ENCODE measurements around the gene HM13. TPM values are rescaled to one million over a fixed set of nuclear protein-coding genes. Genes with fewer than 3 reads are reported as not detected.

HM13 gene
- total RNA-seq, 1 experiment from 2014 or later, result 103 TPM

DNA sequence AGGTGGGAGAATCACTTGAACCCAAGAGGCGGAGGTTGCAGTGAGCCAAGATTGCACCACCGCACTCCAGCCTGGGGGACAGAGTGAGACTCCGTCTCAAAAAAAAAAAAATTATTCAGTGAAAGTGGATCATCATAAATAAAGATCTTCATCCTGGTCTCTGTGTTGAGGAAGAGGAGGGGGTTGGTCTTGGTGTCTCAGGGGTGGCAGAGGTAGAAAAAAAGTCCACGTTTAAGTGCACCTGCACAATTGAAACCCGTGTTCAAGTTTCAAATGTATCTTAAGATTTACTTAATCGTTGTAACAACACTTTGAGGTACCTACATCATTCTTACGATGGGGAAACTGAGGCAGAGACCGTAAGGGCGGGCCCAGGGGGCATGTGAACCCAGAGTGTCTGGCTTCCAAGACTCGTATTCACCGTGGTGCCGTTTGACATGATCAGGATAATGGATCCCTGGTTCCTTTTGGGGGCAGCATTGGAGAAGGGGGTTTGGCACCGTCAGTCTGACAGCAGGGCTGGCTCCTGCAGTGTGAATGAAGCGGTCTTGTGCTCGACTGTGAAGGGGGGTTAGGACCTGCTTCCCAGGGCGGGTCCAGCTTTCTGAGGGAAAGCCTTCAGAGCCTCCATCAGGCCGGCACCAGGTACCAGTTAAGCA lies 57.9 kb downstream of the HM13 start (continued):
- peak; percentile 56; the same call in 1 of the 2 replicates for TF ChIP-seq ZMAT4 (CRISPR knock-in tag; IDR thresholded peaks at IDR 0.05)
- no peak for TF ChIP-seq HMGXB4 (CRISPR knock-in tag; IDR thresholded peaks at IDR 0.05)
- TF ChIP-seq GABPB1 (CRISPR knock-in tag; IDR thresholded peaks at IDR 0.05), result no peak
- no peak for TF ChIP-seq ETV6 (CRISPR knock-in tag; IDR thresholded peaks at IDR 0.05)
- 0 out of 2 replicates have a peak, but pooled peaks have one; percentile 47 for TF ChIP-seq CREB1 (CRISPR knock-in tag; IDR thresholded peaks at IDR 0.05)
- TF ChIP-seq SMAD3 (CRISPR knock-in tag; IDR thresholded peaks at IDR 0.05; ENCODE audit: borderline replicate concordance), result no peak
- no peak for TF ChIP-seq NR3C1 (CRISPR knock-in tag; conservative IDR thresholded peaks at IDR 0.05; ENCODE audit: low read depth)
- no peak for TF ChIP-seq EMX1 (CRISPR knock-in tag; IDR thresholded peaks at IDR 0.05)
- TF ChIP-seq E2F4 (CRISPR knock-in tag; IDR thresholded peaks at IDR 0.05; ENCODE audit: borderline replicate concordance, low read depth), result no peak
- TF ChIP-seq, protein P1, sequence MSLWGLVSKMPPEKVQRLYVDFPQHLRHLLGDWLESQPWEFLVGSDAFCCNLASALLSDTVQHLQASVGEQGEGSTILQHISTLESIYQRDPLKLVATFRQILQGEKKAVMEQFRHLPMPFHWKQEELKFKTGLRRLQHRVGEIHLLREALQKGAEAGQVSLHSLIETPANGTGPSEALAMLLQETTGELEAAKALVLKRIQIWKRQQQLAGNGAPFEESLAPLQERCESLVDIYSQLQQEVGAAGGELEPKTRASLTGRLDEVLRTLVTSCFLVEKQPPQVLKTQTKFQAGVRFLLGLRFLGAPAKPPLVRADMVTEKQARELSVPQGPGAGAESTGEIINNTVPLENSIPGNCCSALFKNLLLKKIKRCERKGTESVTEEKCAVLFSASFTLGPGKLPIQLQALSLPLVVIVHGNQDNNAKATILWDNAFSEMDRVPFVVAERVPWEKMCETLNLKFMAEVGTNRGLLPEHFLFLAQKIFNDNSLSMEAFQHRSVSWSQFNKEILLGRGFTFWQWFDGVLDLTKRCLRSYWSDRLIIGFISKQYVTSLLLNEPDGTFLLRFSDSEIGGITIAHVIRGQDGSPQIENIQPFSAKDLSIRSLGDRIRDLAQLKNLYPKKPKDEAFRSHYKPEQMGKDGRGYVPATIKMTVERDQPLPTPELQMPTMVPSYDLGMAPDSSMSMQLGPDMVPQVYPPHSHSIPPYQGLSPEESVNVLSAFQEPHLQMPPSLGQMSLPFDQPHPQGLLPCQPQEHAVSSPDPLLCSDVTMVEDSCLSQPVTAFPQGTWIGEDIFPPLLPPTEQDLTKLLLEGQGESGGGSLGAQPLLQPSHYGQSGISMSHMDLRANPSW (CRISPR knock-in tag; conservative IDR thresholded peaks at IDR 0.05; ENCODE audit: low read depth), result no peak
- TF ChIP-seq, protein P2, sequence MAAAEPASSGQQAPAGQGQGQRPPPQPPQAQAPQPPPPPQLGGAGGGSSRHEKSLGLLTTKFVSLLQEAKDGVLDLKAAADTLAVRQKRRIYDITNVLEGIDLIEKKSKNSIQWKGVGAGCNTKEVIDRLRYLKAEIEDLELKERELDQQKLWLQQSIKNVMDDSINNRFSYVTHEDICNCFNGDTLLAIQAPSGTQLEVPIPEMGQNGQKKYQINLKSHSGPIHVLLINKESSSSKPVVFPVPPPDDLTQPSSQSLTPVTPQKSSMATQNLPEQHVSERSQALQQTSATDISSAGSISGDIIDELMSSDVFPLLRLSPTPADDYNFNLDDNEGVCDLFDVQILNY (CRISPR knock-in tag; IDR thresholded peaks at IDR 0.05), result no peak
- no peak for TF ChIP-seq ZNF416 (CRISPR knock-in tag; IDR thresholded peaks at IDR 0.05)
- TF ChIP-seq MYBL2 (CRISPR knock-in tag; IDR thresholded peaks at IDR 0.05), result 0 out of 2 replicates have a peak, but pooled peaks have one; percentile 66
- TF ChIP-seq JAZF1 (CRISPR knock-in tag; IDR thresholded peaks at IDR 0.05), result no peak

DNA sequence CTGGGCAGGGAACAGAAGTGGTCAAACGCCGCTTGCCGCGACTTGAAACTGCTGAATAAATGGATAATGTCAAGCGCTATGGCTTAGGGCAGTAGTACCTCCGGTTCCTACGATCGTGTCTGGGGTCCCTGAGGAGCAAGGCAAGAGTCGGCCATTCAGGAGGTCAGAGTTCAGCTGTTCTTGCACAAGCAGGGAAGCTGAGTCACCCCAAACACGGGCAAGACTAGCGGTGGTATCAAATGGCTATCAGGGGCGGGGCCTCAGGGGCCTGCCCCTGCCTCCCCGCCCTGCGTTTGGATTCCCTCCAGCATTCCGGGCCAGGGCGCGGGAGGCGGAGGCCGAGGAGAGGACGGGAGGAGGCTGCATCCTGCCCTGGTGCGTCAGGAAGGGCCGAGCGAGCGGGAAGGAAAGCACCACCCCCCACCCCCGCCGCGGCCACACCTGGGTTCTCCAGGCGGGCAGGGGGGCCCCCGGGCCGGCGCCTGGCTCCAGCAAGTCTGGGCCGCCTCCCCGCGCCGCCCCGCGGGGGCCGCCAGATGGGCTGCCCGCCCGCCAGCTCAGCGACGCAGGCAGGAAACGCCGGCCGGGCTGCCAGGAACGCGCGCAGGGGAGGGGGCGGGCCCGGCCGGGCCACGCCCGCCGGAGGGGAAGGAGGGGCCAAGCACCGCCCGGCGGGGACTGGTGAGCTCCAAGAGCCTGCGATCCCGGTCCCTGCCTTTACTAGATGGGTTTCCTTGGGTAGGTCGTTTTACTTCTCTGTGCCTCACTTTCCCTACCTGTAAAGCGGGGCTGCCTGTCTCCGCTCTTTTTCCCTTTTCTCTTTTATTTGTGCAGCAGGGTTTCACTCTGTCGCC lies 58.7 kb downstream of the HM13 start:
- Mint-ChIP-seq H3K27me3 (ENCODE audit: low read depth) (no peaks in the 10 kb centered on the region; the same call in 1 of the 2 replicates), H3K4me3 (peak overlapping the region; percentile 83), H3K4me1 (peaks cover 60% of the 10 kb centered on the region), H3K9me3 (no peaks in the 10 kb centered on the region), H3K36me3 (peaks cover 6% of the 10 kb centered on the region), H3K27ac (peak overlapping the region; percentile 97)
- CTCF ChIA-PET, result interaction anchor here (0.6 to 15.0 kb wide), 12 partner anchors 13 to 169 kb away, joined by 3 to 927 read pairs (median 6); partner anchors contain the start of genes BCL2L1 and ID1
- peak; percentile 82 for ATAC-seq
- POLR2A ChIA-PET, result interaction anchor here (0.6 to 5.2 kb wide), 14 partner anchors 10 to 1604 kb away, joined by 3 to 73 read pairs (median 8); partner anchors contain the start of gene ID1
- DNase-seq (ENCODE audit: low spot score), result peak; percentile 94
- no peak for TF ChIP-seq MYBL2 (CRISPR knock-in tag; IDR thresholded peaks at IDR 0.05)
- TF ChIP-seq, protein P2 (CRISPR knock-in tag; IDR thresholded peaks at IDR 0.05), result peak; percentile 89; the same call in 1 of the 2 replicates
- TF ChIP-seq, protein P3, sequence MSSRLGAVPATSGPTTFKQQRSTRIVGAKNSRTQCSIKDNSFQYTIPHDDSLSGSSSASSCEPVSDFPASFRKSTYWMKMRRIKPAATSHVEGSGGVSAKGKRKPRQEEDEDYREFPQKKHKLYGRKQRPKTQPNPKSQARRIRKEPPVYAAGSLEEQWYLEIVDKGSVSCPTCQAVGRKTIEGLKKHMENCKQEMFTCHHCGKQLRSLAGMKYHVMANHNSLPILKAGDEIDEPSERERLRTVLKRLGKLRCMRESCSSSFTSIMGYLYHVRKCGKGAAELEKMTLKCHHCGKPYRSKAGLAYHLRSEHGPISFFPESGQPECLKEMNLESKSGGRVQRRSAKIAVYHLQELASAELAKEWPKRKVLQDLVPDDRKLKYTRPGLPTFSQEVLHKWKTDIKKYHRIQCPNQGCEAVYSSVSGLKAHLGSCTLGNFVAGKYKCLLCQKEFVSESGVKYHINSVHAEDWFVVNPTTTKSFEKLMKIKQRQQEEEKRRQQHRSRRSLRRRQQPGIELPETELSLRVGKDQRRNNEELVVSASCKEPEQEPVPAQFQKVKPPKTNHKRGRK (CRISPR knock-in tag; IDR thresholded peaks at IDR 0.05; ENCODE audit: borderline replicate concordance), result no peak
- peak; percentile 90; the same call in 1 of the 2 replicates for TF ChIP-seq PRRX2 (CRISPR knock-in tag; IDR thresholded peaks at IDR 0.05)
- TF ChIP-seq, protein P4, sequence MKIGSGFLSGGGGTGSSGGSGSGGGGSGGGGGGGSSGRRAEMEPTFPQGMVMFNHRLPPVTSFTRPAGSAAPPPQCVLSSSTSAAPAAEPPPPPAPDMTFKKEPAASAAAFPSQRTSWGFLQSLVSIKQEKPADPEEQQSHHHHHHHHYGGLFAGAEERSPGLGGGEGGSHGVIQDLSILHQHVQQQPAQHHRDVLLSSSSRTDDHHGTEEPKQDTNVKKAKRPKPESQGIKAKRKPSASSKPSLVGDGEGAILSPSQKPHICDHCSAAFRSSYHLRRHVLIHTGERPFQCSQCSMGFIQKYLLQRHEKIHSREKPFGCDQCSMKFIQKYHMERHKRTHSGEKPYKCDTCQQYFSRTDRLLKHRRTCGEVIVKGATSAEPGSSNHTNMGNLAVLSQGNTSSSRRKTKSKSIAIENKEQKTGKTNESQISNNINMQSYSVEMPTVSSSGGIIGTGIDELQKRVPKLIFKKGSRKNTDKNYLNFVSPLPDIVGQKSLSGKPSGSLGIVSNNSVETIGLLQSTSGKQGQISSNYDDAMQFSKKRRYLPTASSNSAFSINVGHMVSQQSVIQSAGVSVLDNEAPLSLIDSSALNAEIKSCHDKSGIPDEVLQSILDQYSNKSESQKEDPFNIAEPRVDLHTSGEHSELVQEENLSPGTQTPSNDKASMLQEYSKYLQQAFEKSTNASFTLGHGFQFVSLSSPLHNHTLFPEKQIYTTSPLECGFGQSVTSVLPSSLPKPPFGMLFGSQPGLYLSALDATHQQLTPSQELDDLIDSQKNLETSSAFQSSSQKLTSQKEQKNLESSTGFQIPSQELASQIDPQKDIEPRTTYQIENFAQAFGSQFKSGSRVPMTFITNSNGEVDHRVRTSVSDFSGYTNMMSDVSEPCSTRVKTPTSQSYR (CRISPR knock-in tag; IDR thresholded peaks at IDR 0.05), result 0 out of 2 replicates have a peak, but pooled peaks have one; percentile 47
- TF ChIP-seq ZNF671 (CRISPR knock-in tag; IDR thresholded peaks at IDR 0.05), result peak; percentile 13; the same call in 1 of the 2 replicates

Measured in WTC11 (cell line).